Omental fat pad (tissue), 4 donors: ENCODE measurements around the gene MYLK. TPM values are rescaled to one million over a fixed set of nuclear protein-coding genes. Genes with fewer than 3 reads are reported as not detected.

Experiments
- ATAC-seq: fragments of 150-250 bp; one replicate; pipeline ENCODE4 v1.9.1; 2016; ENCODE audit warnings: mild to moderate bottlenecking, moderate library complexity; ENCODE audit not compliant: low FRiP score
- DNase-seq: peaks from one replicate; pipeline ENCODE4 v3.0.0-alpha.2; 2019; ENCODE audit warnings: low spot score
- CTCF ChIP-seq, 3 donors: fragments of 450-650 bp; IDR thresholded peaks; one replicate each; pipeline ENCODE4 v1.5.1; 2016 to 2017; ENCODE audit warnings: antibody characterized with exemption in 3 of 3, mild to moderate bottlenecking in 3 of 3, moderate library complexity in 2 of 3
- total RNA-seq, 4 donors: library from RNA; depleted of rRNA; stranded (reverse); fragments of >200 nt; gene quantifications; one replicate each; pipeline ENCODE4 v1.1.0, GENCODE V29; 2016

MYLK gene
- total RNA-seq, 4 donors from 2014 or later = 26.8 to 188 (median 56.9) TPM

- no peak for TF ChIP-seq CTCF (IDR thresholded peaks at IDR 0.05)
- DNase-seq (no peak), ATAC-seq (no peak)
Observed at GRCh38 chr3:123582315-123582714, 301.8 kb downstream of the MYLK start.

DNA sequence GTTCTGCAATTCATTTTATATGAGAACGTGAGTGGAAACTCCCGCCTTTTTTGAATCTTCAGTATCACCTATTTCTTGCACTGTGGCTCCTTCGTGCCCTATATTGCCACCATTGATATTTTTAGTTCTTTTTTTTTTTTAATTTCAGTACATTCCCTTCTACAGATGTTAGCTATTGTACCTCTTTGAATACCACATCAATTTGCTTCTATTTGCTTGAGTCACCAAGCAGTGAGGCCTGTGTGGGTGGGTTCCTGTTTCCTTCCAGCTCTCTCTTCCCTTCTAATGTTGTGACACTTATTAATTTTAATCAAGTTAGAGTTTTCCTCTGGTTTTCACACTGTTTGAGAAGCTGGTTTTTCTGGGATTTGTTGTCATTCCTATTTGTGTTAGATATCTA is 308.0 kb downstream of the MYLK start:
- no peak for TF ChIP-seq CTCF (IDR thresholded peaks at IDR 0.05)
- no peak for ATAC-seq
- DNase-seq = no peak

- ATAC-seq (no peak), DNase-seq (no peak)
- TF ChIP-seq CTCF (IDR thresholded peaks at IDR 0.05) = no peak
Observed at GRCh38 chr3:123571973-123572365, 312.2 kb downstream of the MYLK start.

DNA sequence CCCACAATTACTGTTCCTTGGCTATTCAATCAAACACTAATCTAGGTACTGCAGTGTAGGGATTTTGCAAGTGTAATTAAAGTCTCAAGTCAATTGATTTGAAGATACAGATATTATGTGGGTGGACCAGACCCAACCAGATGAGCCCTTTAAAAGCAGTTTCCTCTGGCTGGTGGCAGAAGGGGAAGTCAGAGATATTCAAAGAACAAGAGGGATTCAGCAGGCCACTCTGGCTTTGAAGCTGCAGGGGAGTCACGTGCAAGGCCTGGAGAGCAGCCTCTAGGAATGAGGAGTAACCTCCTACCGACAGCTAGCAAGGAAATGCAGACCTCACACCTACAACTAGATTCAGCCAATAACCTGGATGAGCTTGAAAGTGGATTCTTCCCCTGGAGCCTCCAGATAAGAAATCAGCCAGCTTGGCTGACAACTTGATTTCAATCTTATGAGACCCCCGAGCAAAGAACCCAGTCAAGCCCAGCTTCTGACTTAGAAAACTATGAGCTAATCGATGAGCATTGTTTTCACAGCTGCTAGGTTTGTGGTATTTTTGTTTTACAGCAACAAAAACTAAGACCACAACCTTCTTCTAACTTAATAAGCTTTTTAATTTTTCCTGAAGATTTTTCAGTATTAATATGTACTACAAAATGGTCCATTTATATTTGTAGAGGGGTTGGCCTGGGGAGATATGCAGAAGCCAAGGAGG is 312.7 kb downstream of the MYLK start:
- no peak for TF ChIP-seq CTCF (IDR thresholded peaks at IDR 0.05)
- DNase-seq (no peak), ATAC-seq (no peak)

DNA sequence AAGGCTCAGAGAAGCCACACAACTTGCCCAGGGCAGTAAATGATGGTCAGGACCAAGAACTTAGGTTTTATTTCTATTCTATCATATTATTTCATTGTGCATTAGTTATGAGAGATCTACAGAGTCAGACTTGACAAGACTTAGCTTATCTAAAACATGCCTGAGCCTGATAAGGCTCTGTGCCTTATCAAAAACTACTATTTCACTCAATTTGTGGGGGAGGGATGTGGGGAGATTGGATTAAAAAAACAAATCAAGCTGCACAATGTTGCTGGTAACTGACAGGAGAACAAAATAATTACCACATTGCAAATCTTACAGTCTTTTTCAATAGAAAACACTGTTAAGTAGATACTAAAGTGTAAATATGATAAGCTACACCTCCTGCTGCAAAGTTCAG is 315.3 kb downstream of the MYLK start:
- ATAC-seq = no peak
- no peak for TF ChIP-seq CTCF (IDR thresholded peaks at IDR 0.05)
- DNase-seq = no peak

DNA sequence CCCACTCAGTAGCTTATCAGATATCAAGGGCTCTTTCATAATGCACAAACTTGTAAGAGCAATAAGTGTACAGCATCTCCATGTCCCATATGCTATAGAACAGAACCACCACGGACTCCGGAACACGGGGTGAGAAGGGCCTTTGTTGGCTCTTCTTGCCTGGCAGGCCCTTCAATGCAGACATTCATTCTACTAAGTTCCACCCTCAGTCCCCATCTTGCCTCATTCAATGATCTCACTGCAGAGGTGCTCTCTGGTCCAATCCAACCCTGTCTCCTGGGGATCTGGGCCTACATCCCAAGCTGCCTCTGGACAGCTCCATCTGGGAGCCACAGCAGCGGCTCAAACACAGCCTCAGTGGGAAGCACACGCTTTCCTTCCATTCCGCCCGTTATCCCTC is 316.1 kb downstream of the MYLK start:
- no peak for ATAC-seq
- TF ChIP-seq CTCF (IDR thresholded peaks at IDR 0.05) = no peak
- DNase-seq = no peak

DNA sequence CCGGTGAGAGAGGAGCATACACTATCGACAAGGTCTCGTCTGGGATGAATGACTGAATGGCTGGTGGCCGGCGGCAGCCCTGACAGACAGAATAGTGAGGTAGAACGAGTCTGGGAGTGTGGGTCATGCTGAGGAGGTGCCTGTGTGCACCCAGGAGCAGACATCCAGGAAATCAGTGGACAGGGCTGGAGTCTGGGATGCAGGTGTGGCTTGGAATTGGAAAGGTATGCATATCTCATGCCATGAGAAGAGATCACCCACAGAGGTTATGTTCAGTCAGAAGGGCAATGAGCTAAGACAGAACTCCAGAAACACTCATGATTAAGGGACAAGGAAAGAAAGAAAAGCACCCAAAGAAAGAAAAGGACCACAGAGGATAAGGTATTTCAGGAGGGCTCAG is 320.1 kb downstream of the MYLK start:
- ATAC-seq (no peak), DNase-seq (no peak)
- no peak for TF ChIP-seq CTCF (IDR thresholded peaks at IDR 0.05)
